Effector CD8-positive, alpha-beta T cell (primary cell): ENCODE results near the gene SHMT1.

Experiments
- DNase-seq: peaks from one replicate; lab custom pipeline; 2025; lab: John Stamatoyannopoulos, UW

The SHMT1 gene

GRCh38 chr17:18285296-18285695 is 78.1 kb downstream of the SHMT1 start:
- no peak for DNase-seq

- DNase-seq = no peak
Observed at GRCh38 chr17:18281788-18282187, 81.6 kb downstream of the SHMT1 start.

GRCh38 chr17:18280766-18281371 is 82.5 kb downstream of the SHMT1 start:
- DNase-seq = no peak

- DNase-seq = no peak
Observed at GRCh38 chr17:18280249-18280648, 83.1 kb downstream of the SHMT1 start.

GRCh38 chr17:18278867-18279266 is 84.5 kb downstream of the SHMT1 start:
- DNase-seq = no peak
